Measurements from ENCODE around the gene FBN1. TPM values are rescaled to one million over a fixed set of nuclear protein-coding genes. Genes with fewer than 3 reads are reported as not detected.

Gene FBN1
- total and polyA plus RNA-seq, 8 donors = 1.5 to 35.2 (median 5.2) TPM

GRCh38 chr15:48565560-48566482, 79.7 kb downstream of the FBN1 start:
- Histone ChIP-seq H3K27ac (no peak overlapping the region), H3K36me3 (no peaks in the 10 kb centered on the region), H3K9me3 (no peaks in the 10 kb centered on the region), H3K27me3 (no peaks in the 10 kb centered on the region), H3K4me1 (no peaks in the 10 kb centered on the region), H3K4me3 (no peak overlapping the region)
- no peak for FAIRE-seq
- DNase-seq = no peak
- TF ChIP-seq CTCF (IDR thresholded peaks at IDR 0.05) = no peak
- ATAC-seq = no peak
- WGBS, 2 donors = 86 to 90% methylated on average over 1 of the region's 1 CpG
- intact Hi-C loops (cut with DNase I) = no loop called here

GRCh38 chr15:48564690-48565089, 80.8 kb downstream of the FBN1 start:
- Histone ChIP-seq H3K4me3 (no peak overlapping the region), H3K27me3 (no peaks in the 10 kb centered on the region), H3K9me3 (no peaks in the 10 kb centered on the region), H3K4me1 (no peaks in the 10 kb centered on the region), H3K27ac (no peak overlapping the region), H3K36me3 (no peaks in the 10 kb centered on the region)
- no peak for ATAC-seq
- no peak for TF ChIP-seq CTCF (IDR thresholded peaks at IDR 0.05)
- intact Hi-C loops (cut with DNase I) = no loop called here
- FAIRE-seq = no peak
- no peak for DNase-seq
- 69 to 76% methylated on average over 4 of the region's 4 CpGs for WGBS, 2 donors

- ATAC-seq (no peak), DNase-seq (no peak), FAIRE-seq (no peak)
- intact Hi-C loops (cut with DNase I) = no loop called here
- TF ChIP-seq CTCF (IDR thresholded peaks at IDR 0.05) = no peak
- Histone ChIP-seq H3K36me3 (no peaks in the 10 kb centered on the region), H3K4me1 (no peaks in the 10 kb centered on the region), H3K4me3 (no peak overlapping the region), H3K27me3 (no peaks in the 10 kb centered on the region), H3K27ac (no peak overlapping the region), H3K9me3 (no peaks in the 10 kb centered on the region)
- 48 to 65% methylated on average over 3 of the region's 3 CpGs for WGBS, 2 donors
These were observed 81.6 kb downstream of the FBN1 start for GRCh38 chr15:48563934-48564333.

DNA sequence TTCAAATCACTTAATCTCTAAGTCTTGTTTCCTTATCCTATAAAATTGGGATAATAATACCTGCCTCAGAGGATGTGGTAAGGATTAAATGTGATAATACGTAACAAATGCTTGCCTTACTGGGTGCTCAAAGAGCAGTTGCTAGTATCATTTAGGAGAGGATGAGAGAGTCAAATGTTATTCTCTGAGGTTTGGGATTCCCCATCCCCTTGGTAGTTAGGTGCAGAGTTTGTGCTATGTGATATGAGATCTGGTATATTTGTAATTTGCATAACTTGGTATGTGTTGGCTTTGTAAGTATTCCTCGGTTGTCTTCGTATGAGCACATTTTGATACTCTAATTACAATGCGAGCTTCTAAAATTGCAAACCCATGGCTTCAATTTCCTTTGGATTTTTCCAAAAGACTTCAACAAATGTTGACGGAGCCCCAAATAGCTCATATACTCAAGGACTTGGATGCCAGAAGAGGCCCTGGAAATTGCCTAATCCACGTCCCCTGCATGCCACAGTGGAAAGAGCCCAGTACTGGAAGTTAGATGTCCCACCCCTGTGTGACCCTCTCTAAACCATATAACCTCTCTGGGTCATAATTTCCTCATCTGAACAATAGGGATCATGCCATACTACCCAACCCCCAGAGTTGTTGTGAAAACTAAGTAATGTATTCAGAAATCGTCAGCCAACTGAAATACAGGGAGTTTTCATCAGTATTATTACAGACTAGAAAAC, 85.0 kb downstream of the FBN1 start:
- intact Hi-C loops (cut with DNase I) = no loop called here
- Histone ChIP-seq H3K4me1 (no peaks in the 10 kb centered on the region), H3K36me3 (no peaks in the 10 kb centered on the region), H3K27ac (no peak overlapping the region), H3K27me3 (no peaks in the 10 kb centered on the region), H3K9me3 (no peaks in the 10 kb centered on the region), H3K4me3 (no peak overlapping the region)
- ATAC-seq (peak in 1 of 4 donors; percentile 44), DNase-seq (no peak), FAIRE-seq (no peak)
- no peak for TF ChIP-seq CTCF (IDR thresholded peaks at IDR 0.05)
- 90 to 91% methylated on average over 7 of the region's 7 CpGs for WGBS, 2 donors

Data from pancreas (tissue), 10 donors.